ENCODE measurements around the gene RAI14.
"Not testable (repeated sequence)": the region's sequence is repeated elsewhere in the genome, so short reads cannot be mapped to it uniquely, and the experiment has no call there.

RAI14 gene

DNA sequence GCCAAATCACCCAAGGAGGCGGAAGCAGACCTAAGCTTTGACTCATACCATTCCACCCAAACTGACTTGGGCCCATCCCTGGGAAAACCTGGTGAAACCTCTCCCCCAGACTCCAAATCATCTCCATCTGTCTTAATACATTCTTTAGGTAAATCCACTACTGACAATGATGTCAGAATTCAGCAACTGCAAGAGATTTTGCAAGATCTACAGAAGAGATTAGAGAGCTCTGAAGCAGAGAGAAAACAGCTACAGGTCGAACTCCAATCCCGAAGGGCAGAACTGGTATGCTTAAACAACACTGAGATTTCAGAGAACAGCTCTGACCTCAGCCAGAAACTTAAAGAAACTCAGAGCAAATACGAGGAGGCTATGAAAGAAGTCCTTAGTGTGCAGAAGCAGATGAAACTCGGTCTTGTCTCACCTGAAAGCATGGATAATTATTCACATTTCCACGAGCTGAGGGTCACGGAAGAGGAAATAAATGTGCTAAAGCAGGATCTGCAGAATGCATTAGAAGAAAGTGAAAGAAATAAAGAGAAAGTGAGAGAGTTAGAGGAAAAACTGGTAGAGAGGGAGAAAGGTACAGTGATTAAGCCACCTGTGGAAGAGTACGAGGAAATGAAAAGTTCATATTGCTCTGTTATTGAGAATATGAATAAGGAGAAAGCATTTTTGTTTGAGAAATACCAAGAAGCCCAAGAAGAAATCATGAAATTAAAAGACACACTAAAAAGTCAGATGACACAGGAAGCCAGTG is 167.0 kb downstream of the RAI14 start:
- TF ChIP-seq, protein P1, sequence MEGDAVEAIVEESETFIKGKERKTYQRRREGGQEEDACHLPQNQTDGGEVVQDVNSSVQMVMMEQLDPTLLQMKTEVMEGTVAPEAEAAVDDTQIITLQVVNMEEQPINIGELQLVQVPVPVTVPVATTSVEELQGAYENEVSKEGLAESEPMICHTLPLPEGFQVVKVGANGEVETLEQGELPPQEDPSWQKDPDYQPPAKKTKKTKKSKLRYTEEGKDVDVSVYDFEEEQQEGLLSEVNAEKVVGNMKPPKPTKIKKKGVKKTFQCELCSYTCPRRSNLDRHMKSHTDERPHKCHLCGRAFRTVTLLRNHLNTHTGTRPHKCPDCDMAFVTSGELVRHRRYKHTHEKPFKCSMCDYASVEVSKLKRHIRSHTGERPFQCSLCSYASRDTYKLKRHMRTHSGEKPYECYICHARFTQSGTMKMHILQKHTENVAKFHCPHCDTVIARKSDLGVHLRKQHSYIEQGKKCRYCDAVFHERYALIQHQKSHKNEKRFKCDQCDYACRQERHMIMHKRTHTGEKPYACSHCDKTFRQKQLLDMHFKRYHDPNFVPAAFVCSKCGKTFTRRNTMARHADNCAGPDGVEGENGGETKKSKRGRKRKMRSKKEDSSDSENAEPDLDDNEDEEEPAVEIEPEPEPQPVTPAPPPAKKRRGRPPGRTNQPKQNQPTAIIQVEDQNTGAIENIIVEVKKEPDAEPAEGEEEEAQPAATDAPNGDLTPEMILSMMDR (IDR thresholded peaks at IDR 0.05; ENCODE audit: low read depth, low read length), result no peak
- no peak for TF ChIP-seq EZH2phosphoT487 (IDR thresholded peaks at IDR 0.05; ENCODE audit: low read depth)
- no peaks in the 10 kb centered on the region for H4K20me1 ChIP-seq (ENCODE audit: insufficient read depth, low read length)
- no peak overlapping the region for H2AFZ ChIP-seq (ENCODE audit: low read depth, low read length)
- peaks cover 4% of the 10 kb centered on the region; the same call in 1 of the 2 replicates for H3K4me1 ChIP-seq (ENCODE audit: low read length)
- no peak overlapping the region for H3K4me2 ChIP-seq (ENCODE audit: low read length)
- H3K36me3 ChIP-seq (replicated peaks; ENCODE audit: low read depth, low read length), result peaks cover 50% of the 10 kb centered on the region
- no peaks in the 10 kb centered on the region for H3K27me3 ChIP-seq (ENCODE audit: low read depth, low read length)
- no peaks in the 10 kb centered on the region for H3K79me2 ChIP-seq (ENCODE audit: low read length)
- no peak overlapping the region for H3K4me3 ChIP-seq (ENCODE audit: low read length)
- no peaks in the 10 kb centered on the region for H3K9me3 ChIP-seq (ENCODE audit: insufficient read depth, low read length)
- no peak overlapping the region for H3K9ac ChIP-seq (ENCODE audit: low read length)
- no peak overlapping the region for H3K27ac ChIP-seq (ENCODE audit: low read length)

DNA sequence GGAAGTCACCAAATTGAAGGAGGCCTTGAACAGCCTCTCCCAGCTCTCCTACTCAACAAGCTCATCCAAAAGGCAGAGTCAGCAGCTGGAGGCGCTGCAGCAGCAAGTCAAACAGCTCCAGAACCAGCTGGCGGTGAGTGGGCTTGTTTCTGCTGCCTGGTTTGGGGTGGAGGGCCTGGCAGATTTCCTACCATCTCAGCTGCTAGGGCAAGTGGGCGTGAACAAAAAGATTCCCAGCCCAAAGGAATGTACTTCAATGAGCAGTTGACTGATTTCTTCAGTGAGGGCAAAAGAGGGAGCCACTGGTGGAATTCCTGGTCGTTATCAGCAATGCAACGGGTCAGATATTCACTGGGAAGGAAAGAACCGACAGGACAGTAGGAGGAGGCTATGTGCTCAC is 170.2 kb downstream of the RAI14 start:
- H4K20me1 ChIP-seq (ENCODE audit: insufficient read depth, low read length), result no peaks in the 10 kb centered on the region

GRCh38 chr5:34827588-34828506 is 171.7 kb downstream of the RAI14 start:
- Histone ChIP-seq H3K4me2 (ENCODE audit: low read length) (no peak overlapping the region), H3K9me3 (ENCODE audit: insufficient read depth, low read length) (no peaks in the 10 kb centered on the region), H3K4me3 (ENCODE audit: low read length) (no peak overlapping the region), H2AFZ (ENCODE audit: low read depth, low read length) (no peak overlapping the region), H3K79me2 (ENCODE audit: low read length) (no peaks in the 10 kb centered on the region), H3K27me3 (ENCODE audit: low read depth, low read length) (no peaks in the 10 kb centered on the region), H3K27ac (ENCODE audit: low read length) (no peak overlapping the region), H3K4me1 (ENCODE audit: low read length) (peaks cover 4% of the 10 kb centered on the region; the same call in 1 of the 2 replicates), H3K9ac (ENCODE audit: low read length) (no peak overlapping the region), H3K36me3 (replicated peaks; ENCODE audit: low read depth, low read length) (peaks cover 43% of the 10 kb centered on the region), H4K20me1 (ENCODE audit: insufficient read depth, low read length) (no peaks in the 10 kb centered on the region)
- no peak for TF ChIP-seq EZH2phosphoT487 (IDR thresholded peaks at IDR 0.05; ENCODE audit: low read depth)

More for the DNA sequence above, 170.2 kb downstream of the RAI14 start:
- TF ChIP-seq, protein P1 (IDR thresholded peaks at IDR 0.05; ENCODE audit: low read depth, low read length), result no peak
- no peak for TF ChIP-seq EZH2phosphoT487 (IDR thresholded peaks at IDR 0.05; ENCODE audit: low read depth)
- Histone ChIP-seq H2AFZ (ENCODE audit: low read depth, low read length) (no peak overlapping the region), H3K27ac (ENCODE audit: low read length) (no peak overlapping the region), H3K36me3 (replicated peaks; ENCODE audit: low read depth, low read length) (peaks cover 44% of the 10 kb centered on the region), H3K9me3 (ENCODE audit: insufficient read depth, low read length) (no peaks in the 10 kb centered on the region), H3K4me2 (ENCODE audit: low read length) (no peak overlapping the region), H3K27me3 (ENCODE audit: low read depth, low read length) (no peaks in the 10 kb centered on the region), H3K4me3 (ENCODE audit: low read length) (no peak overlapping the region), H3K4me1 (ENCODE audit: low read length) (peaks cover 4% of the 10 kb centered on the region; the same call in 1 of the 2 replicates), H3K9ac (ENCODE audit: low read length) (no peak overlapping the region), H3K79me2 (ENCODE audit: low read length) (no peaks in the 10 kb centered on the region)

DNA sequence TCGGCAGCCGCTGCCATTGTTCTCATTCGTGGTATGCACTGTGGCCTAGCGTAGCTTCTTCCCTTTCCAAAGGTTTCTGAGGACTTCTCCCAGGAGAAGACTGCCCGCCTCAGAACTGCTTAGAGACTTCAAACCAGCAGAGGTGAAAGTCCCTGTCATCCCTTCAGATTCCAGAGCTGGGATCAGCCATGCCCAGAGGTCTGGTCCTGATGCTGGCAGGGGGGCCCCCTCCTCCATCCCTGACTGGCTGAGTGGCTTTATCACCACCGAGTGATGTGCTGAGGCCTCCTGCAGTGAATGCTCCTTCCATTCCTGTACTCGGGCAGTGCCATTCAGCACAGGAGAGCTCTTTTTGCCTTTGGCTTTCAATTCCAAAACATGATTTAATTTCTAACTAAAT is 174.7 kb downstream of the RAI14 start:
- H3K27ac ChIP-seq (ENCODE audit: low read length); H3K4me2 ChIP-seq (ENCODE audit: low read length); H3K9ac ChIP-seq (ENCODE audit: low read length); H3K9me3 ChIP-seq (ENCODE audit: insufficient read depth, low read length); H3K4me1 ChIP-seq (ENCODE audit: low read length); H3K79me2 ChIP-seq (ENCODE audit: low read length); H2AFZ ChIP-seq (ENCODE audit: low read depth, low read length); H4K20me1 ChIP-seq (ENCODE audit: insufficient read depth, low read length); H3K27me3 ChIP-seq (ENCODE audit: low read depth, low read length); H3K4me3 ChIP-seq (ENCODE audit: low read length): not testable (repeated sequence)
- peaks cover 36% of the 10 kb centered on the region for H3K36me3 ChIP-seq (replicated peaks; ENCODE audit: low read depth, low read length)

All from OCI-LY3 (cell line).